Left colon (tissue), 2 donors: ENCODE measurements around the gene POLD4. TPM values are rescaled to one million over a fixed set of nuclear protein-coding genes. Genes with fewer than 3 reads are reported as not detected.

ENCODE experiments used
- ATAC-seq: fragments of 200-7000 bp; cut with Tn5 transposase; one replicate; pipeline ENCODE4 v1.9.1; 2020; ENCODE audit warnings: mild to moderate bottlenecking, moderate library complexity
- DNase-seq, 2 donors: peaks; one replicate each; pipeline ENCODE4 v3.0.0-alpha.2; 2020
- intact Hi-C, 2 donors: fragments of 100-400 bp; cut with DNase I in 1 of 2; cut with micrococcal nuclease in 1 of 2; formaldehyde crosslinking; loops; one replicate each; pipeline versions ENCODE4 v1.11.2 to v1.14.0; 2022; cut with DNase I, micrococcal nuclease
- total RNA-seq, 2 donors: library from RNA; stranded (reverse); fragmentation: NEBNext Ultra II Directional; extraction: Animal tissue kit (Norgen Biotek cat#: 25700); gene quantifications; one replicate each; pipeline ENCODE4 v1.2.1, GENCODE V29; 2021
- donor health status: DM: no; HTN: no; CAD: no.
- donor health status: DM: yes; HTN: yes; CAD: no.

The POLD4 gene
- total RNA-seq, 2 donors from 2014 or later: 237 to 262 TPM

DNA sequence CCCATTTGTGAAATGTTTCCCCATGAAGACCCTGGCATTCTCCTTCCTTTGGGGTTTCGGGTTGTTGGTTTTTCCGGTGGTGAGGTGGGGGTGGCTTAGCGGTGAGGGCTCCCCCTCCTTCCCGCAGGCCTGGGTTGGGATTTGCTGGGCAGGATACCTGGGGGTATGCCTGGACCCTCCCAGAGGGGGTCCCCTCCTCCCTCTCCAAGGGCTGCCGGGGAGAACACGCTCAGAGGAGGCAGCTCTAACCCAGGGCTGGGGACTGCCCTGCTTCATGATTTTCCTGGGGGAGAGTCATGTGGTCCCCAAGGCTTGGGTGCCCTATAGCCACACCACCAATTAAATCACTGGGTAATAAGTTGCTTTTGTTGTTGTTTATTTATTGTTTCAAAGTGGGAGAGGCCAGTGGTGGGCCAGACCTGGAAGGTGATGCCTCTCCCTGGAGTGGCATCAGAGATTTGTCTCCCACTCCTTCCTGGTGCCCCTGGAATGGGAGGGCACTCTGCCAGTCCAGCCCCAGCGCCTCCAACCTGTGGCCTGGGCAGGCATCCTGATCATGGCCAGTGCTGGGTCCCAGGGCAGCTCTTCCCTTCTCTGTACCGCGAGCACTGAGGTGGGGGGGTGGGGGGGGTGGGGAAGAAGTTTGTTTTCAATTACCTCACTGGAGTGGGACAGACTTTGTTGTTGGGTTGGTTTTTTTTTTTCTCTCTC is 21.4 kb upstream of the POLD4 start:
- intact Hi-C loops: no loop called here
- DNase-seq (no peak), ATAC-seq (no peak)

GRCh38 chr11:67373648-67374570 is 20.6 kb upstream of the POLD4 start:
- ATAC-seq: peak; percentile 61
- DNase-seq: peak; percentile 82 to 86
- intact Hi-C loops: no loop called here

GRCh38 chr11:67372993-67373647 is 19.8 kb upstream of the POLD4 start, which contains the start of gene CLCF1:
Gene CLCF1, minus strand, starts transcription at chr11:67373598. Its CDS starts 59 bp downstream, at chr11:67373539.
- ATAC-seq (peak; percentile 60), DNase-seq (peak; percentile 72 to 78)
- intact Hi-C loops: no loop called here

DNA sequence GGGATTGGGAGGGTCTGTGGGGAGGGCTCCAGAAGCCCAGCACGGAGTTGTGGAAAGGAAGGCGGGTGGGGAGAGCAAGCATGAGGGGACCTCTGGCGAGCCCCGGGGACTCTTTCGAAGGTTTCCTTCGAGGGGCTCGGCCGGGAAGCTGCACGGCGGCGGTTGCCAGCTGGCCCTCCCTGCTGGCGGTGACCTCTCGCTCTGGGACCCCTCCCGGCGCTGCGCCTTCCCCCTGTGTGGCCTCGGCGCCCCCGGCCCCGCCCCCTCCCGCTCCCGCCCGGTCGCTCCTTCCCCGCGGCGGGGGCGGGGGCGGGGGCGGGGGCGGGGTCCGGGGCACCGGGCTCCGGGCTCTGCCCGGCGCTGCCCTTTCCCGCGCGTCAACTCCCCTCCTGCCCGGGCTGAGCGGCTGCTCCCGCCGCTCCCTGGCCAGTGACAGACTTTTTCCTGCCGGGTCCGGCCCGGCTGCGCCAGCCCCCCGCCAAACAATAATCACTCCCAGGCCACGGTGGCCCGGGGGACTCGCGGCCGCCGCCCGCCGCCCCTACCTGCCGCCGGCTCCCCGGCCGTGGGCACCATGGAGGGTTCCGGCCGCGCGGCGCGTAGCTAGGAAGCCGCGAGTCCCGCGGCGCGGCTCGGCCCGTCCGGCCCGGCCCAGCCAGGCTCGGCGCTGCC is 19.1 kb upstream of the POLD4 start:
- ATAC-seq: peak; percentile 34
- intact Hi-C loops: no loop called here
- peak; percentile 49 to 66 for DNase-seq

DNA sequence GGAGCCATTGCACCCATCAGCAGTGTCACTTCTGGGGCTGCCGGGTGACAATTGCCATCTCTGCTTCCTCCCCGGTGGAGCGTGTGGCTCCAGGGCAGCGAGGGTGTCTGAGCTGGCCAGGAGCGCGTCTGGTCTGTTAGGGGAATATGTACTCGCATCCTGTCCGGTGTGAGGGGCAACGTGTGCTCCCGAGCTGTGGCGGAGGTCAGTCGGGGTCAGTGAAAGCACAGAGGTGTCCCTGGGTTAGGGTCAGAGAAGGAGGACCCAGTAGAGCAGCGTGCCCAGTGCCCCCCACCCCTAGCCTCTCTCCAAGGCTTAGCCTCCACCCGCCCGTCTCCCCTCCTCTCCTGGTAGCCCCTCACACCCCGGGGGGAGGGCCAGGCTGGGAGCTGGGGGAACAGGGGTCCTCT is 18.6 kb upstream of the POLD4 start:
- DNase-seq (peak; percentile 39 to 42), ATAC-seq (peak; percentile 12)
- intact Hi-C loops: no loop called here

DNA sequence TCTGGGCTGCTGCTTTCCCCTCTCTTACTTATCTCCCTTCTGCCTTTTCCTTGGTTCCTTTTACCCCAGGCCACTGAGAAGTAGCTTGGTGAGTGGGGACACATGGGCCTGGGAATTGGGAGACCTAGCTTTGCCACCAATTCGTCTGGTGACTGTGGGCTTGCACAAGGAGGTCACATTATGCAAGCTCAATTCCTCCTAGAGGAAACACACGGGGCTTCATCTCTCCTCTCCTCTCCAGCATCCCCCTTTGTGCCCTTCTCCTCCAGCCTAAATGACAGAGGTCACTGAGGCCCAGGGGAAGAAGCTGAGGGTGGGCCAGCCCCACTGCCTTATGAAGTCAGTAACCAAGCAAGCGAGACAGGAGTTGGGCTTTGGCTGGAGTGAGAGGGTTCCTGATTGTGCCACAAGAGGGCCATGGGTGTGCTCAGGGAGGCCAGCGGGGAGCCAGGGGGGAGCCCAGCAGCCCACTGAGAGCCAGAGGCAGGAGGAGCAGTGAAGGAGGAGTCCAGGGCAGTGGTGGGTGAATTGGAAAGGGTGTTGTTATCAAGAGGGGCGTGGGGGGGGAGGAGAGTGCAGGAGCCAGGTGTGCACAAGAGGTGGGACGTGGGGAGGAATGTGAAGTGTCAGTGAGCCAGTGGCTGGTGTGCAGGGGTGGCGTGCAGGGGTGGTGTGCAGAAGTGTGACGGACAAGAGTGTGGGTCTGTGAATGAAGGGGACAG is 18.0 kb upstream of the POLD4 start:
- intact Hi-C loops: no loop called here
- DNase-seq (peak in 1 of 2 donors; percentile 57), ATAC-seq (peak; percentile 34)

GRCh38 chr11:67370351-67371076 is 17.2 kb upstream of the POLD4 start:
- DNase-seq (no peak), ATAC-seq (no peak)
- intact Hi-C loops: no loop called here

- no peak for DNase-seq
- ATAC-seq: no peak
Observed at GRCh38 chr11:67369801-67370284, 16.5 kb upstream of the POLD4 start.

DNA sequence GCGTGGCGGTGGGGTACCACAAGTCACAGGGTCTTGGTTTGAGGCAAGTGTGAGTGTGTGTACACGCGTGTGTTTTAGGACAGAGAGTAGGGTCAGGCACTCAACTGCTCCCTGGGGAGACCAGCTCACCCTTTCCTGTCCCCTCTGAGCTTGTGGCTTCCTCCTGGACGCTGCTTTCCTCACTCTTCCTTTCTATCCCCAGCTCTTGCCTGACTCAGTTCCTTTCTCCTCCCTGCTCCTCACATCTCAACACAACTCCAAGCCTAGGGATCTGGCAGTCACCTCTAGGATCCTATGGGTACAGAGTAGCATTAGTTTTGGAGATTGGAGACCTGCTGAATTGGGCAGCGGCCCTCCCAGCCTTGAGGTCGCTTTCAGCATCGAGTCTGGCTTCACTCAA is 15.9 kb upstream of the POLD4 start:
- DNase-seq: no peak
- intact Hi-C loops: no loop called here
- ATAC-seq: no peak

More at GRCh38 chr11:67369801-67370284, 16.5 kb upstream of the POLD4 start:
- intact Hi-C loops: no loop called here

DNA sequence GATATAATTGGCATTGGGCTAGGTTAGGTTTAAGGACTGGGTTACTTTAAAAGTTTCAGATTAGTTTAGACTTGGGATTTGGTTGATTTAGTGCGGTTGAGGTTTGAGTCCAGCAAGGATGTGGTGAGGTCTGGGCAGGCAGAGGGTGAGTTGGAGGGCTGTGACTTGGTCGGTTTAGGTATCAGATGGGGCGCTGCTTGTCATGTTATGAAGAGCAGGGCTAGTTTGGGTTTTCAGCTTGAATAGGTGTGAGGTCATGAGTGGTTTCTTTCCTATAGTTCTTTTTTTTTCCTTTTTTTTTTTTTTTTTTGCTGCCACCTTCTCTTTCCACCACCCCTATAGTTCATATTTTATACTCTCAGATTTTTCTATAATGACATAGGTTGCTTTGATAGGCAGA is 15.3 kb upstream of the POLD4 start:
- ATAC-seq (no peak), DNase-seq (no peak)
- intact Hi-C loops: no loop called here

- no peak for DNase-seq
- intact Hi-C loops: no loop called here
- ATAC-seq: no peak
Observed at GRCh38 chr11:67367761-67368227, 14.4 kb upstream of the POLD4 start.

DNA sequence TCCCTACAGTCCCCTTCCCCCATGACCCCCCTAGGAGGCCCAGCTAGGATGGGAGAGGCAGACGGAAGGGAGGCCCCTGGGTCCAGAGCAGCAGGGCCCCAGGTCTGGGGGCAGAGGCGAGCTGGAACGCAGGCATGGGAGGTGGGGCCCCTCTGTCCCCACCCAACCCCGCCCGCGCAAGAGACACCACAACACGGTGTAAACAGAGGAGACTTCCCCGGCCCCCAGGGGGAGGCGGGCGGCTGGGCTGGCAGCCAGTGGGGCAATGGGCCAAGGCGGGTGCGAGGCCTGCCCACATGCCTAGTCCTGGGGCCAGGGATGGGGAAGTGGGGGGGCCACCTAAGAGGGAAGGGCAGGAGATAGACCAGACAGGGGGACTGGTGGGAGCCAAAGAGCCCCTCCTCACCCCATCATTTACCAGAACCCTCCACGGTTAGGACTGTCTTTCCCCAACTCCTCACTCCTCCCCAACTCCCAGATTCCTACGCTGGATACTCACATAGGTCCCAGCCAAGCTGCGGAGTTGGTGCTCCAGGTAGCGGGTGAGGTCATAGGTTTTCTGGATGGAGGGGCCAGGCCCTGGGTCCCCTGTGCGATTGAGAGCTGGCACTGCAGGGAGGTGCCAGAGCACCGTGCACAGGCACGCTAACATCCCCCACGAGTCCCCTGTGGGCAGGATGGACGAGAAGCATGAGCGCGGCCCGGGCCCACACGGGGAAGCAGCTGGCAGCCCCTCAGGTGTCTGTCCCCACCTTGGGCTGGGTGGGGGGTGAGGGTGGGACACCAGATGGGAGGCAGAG is 13.8 kb upstream of the POLD4 start:
- intact Hi-C loops: no loop called here
- peak; percentile 12 for ATAC-seq
- no peak for DNase-seq

DNA sequence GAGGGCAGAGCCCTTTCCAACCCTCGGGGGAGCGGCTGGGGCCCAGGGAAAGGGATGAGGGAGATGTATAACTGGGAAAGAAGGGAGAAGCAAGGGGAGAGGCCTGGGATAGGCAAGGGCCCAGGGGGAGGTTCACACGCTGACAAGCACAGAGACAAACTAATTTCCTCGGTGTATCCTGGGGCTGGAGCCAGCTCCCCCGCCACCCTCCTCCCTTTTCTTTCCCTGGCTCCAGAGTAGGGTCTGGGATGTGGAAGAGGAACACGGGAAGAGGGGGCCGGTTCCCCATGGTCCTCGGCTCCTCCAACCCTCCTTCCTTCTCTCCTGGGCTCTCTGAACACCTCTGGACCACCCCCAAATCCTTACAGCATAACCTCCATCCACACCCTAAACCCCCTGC is 13.2 kb upstream of the POLD4 start:
- DNase-seq (no peak), ATAC-seq (peak; percentile 9)
- intact Hi-C loops: no loop called here

DNA sequence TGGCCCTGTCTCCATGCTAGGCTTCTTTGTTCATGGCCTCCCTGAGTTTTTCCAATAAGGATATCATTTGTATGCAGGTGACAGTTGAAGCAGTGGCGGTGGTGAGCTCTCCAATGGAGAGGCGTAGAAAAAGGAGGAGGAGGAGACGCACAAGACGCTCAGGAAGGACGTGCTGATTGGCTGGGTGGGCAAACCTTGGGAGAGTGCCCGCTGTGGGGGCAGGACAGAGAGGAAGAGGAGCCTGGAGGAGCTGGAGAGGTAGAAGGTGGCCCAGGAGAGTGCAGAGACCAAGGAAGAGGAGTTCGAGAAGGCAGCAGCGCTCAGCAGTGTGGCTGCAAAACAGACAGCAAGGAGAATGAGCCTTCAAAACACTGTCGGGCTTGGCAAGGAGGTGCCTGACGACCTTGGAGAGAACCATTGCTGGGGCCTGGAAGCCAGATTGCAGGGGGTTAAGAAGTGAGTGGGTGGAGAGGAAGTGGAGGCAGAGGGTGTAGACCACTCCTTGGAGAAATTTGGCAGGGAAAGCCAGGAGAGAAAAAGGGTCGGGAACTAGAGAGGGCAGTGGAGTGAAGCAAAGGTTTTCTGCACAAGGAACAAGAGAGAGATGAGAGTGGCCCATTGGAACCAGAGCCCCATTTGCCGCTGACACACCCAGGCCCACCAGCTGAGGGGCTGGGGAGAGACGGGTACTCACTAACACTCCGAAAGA is 12.5 kb upstream of the POLD4 start:
- ATAC-seq (no peak), DNase-seq (no peak)
- intact Hi-C loops: no loop called here

DNA sequence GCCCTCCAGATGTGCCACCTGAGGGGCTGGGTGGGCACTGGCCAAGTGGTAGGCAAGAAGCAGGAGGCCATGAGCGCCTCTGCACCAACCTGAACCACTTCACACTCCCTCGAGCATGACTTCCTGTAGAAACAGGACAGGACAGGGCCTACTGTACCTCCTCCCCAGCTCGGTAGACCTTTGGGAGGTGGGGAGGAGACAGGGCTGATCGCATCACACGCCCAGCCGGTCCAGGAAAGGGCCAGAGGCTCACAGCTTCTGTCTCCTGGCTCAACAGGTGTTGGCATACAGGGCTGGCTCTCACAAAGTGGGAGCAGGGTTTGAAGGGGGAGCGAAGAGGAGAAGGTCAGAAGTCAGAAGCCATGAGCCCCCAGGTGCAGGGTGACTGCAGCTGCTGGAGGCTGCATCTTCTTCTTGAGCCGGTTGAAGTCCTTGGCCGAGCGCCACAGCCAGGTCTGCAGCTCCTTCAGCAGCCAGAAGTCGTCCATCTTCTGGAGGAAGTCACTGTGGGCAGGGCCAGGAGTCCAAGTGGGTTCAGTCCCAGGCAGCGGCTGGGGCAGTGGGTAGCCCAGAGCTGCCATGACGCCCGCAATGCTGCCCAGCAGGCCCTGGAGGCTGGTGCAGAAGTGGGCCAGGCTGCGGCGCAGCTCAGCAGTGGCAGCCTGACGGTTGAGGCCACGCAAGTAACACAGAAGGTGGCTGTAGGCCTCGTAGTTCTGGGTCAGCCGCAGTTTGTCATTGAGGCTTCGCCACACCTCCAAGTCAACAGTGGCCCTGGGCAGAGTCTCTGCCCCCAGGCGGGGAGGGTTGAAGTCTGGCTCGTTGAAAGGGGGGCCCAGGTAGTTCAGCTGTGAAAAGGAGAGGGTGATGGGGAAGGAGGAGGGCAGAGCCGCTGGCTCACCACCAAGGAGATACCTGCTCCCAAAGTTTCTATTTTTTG is 11.7 kb upstream of the POLD4 start:
- ATAC-seq: no peak
- no peak for DNase-seq
- intact Hi-C loops: no loop called here
